Stimulated activated CD4-positive, alpha-beta T cell treated with anti-CD3 and anti-CD28 coated beads, Interleukin-1b, Interleukin-23, amount 100 ng/mL, for 48 hours (primary cell): ENCODE measurements around the gene TULP1.
A peak's percentile ranks its signal among the peaks of the same experiment; 100 is the strongest.
"Not testable (repeated sequence)": the region's sequence is repeated elsewhere in the genome, so short reads cannot be mapped to it uniquely, and the experiment has no call there.

Source experiments
- DNase-seq: peaks from one replicate; pipeline ENCODE4 v3.0.0-alpha.2; 2020

The TULP1 gene

DNA sequence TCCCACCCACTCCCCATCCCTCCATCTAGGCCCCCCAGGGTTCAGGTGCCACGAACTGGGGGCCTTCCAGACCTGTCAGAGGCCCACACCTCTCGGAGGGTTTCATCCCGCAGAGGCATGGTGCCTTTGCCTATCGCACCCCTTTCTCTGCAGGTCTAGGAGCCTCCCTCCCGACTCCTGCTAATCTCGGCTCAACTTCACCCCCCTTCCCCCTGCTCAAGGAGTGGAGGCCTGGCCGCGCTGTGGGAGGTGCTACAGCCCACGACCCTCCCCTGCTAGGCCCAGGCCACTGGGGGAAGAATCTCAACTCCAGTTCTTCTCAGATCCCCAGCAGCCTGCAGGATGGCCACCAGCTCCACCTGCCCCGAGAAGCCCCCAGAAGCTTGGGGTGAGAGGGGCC lies at the start of gene TULP1:
Gene TULP1 (minus strand): TSS at position 157 of the 400 bp plus-strand sequence. CDS start 38 bp downstream, at position 119.
- DNase-seq = no peak

DNA sequence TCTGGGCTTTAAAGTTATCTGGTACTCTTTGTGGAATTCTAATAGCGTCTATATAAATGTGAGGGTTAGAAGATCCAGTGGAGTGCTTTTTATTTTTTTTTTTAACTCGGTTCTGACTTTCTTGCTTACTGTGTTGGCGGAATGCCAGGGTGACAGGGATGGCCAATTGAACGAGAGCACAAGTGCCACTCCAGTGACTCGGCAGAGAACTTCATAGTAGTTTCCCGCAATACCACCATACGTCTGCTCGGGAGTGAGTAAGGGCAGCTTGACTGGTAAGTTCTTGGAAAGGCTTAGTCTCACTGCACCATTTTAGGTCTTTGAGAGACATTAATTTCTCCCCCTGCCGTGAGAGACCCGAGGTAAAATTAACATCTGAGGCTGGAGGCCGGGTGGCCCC lies 49.4 kb upstream of the TULP1 start:
- no peak for DNase-seq

DNA sequence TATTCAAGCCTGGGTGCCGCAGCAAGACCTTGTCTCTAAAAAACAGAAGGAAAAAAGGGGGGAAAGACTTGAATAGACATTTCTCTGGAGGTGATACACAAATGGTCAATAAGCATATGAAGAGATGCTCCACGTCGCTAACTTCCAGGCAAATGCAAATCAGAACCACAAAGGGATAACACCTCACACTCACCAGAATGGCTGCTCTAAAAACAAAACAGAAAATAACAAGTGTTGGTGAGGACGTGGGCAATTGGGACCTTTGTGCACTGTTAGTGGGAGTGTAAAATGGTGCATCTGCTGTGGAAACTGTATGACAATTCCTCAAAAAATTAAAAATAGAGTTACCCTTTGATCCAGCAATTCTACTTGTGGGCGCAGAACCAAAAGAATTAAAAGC lies 48.4 kb upstream of the TULP1 start:
- no peak for DNase-seq

DNA sequence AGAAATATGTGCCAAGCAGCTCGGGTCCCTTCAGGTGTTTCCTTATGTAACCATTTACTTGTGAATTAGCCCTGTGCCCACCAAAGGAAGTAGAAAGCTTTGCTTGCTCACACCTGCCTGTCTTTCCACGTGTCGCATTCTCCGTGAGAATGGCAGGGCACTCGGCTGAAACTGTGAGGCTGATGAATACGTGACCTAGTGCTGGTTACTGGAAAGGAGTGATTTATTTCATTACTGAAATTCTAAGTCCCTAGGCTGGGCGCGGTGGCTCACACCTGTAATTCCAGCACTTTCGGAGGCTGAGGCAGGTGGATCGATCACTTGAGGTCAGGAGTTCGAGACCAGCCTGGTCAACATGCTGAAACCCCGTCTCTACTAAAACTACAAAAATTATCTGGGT lies 45.9 kb upstream of the TULP1 start:
- DNase-seq = peak; percentile 29

DNA sequence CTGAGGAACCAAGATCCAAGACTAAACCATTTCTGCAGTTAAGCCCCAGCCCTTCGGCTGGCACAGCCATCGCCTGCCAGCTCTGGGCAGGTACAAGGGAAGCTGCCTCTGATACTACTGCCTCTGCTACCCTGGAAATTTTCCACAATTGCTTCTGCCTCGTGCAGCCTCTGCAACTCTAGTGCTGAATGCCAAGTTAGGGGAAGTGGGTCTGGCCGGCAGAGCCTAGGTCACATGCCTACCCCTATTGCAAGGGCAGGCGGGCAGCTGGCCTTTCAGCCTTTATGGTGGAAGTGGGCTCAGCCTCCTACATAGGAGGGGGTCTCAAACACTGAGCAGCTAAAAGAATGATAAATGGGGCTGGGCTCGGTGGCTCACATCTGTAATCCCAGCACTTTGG lies 44.5 kb upstream of the TULP1 start:
- no peak for DNase-seq

DNA sequence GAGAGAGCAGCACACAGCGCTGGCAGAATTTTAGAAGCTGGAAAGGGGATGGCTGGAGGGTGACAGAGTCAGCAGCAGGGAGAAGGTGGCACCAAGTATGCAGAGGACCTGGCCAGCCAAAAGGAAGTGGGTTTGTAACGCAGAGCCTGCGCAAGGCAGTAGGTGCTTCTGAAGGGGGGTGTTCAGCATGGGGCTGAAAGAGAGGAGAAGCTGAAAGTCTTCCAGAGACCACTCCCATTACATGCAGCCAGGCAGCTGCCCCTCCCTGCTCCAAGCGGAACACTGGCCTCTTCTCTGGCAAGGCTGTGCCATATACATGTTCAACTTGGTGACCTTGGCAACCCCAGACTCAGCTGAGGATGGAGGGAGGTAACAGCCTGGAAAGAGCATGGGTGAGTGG lies 42.1 kb upstream of the TULP1 start:
- no peak for DNase-seq

DNA sequence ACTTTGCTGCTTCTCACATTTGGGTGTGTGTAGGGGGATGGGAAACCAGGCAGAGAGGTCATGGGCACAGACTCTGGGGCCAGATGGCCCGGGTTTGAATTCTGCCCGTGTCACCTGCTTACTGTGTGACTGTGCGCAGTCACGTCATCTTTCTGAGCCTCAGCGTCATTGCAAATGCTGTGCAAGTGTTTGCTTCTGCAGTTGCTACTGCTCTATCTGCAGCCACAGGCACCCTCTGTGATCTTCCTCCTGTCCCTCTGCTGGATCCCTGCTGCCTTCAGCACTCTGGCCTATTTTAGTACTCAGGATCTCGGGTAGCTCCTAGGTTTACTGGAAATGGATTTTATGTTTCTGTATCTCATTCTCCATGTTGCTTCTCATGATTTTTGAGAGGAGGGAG lies 40.6 kb upstream of the TULP1 start:
- no peak for DNase-seq

DNA sequence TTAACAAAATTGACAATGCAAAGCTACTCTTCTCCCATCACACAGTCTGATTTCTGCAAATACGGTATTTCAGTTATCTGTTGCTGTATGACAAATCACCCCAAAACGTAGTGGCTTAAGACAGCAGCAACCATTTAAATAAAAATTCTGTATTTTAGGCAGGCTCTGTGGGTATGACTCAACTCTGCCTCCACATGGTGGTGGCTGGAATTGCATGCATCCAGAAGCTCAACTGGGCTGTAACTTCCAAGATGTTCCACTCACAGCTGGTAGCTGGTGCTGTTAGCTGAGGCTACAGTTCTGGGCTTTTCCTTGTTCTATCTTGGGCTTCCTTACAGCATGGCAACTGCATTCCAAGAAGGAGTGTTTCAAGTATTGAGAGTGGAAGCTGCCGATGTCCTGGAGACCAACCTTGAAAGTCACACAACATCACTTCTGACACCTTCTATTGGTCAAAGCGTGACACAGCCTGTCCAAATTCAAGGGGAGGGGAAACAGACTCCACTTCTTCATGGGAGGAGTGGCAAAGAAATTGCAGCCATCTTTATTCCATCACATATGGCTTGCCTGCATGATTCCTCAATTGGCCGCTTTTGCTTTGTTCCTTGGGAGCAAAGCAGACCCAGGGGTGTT lies 39.7 kb upstream of the TULP1 start:
- peak; percentile 61 for DNase-seq

DNA sequence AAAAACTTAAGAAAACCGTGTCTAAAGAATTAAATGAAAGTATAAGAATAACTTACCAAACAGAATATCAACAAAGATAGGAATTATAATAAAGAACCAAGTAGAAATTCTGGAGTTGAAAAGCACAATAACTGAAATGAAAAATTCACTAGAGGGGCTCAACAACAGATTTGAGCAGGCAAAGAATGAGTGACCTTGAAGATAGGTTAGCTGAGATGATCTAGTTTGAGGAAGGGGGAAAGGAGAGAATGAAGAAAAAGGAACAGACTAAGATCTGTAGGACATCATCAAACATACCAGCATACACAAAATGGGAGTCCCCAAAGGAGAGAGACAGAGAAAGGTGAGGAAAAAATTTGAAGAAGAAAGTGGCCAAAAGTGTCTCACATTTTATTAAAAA lies 37.7 kb upstream of the TULP1 start:
- DNase-seq = no peak

DNA sequence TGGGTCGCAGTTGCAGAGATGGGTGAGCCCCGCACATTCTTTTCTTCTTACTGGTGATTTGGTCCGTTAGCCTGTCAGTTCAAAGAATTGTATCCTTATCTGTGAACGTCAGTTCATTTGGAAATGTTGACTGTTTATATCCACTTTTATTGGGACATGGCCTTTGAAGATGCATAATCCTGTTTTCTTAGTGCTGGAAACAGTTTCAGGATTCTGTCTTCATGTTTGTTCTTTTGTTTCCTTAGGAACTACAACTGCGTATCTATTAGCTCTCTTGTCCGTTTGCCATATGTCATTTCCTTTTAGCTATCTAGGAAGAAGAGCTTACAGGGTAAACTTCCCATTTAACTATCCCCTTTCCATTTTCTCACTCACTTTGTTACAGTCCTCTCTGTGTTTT lies 35.0 kb upstream of the TULP1 start:
- no peak for DNase-seq

DNA sequence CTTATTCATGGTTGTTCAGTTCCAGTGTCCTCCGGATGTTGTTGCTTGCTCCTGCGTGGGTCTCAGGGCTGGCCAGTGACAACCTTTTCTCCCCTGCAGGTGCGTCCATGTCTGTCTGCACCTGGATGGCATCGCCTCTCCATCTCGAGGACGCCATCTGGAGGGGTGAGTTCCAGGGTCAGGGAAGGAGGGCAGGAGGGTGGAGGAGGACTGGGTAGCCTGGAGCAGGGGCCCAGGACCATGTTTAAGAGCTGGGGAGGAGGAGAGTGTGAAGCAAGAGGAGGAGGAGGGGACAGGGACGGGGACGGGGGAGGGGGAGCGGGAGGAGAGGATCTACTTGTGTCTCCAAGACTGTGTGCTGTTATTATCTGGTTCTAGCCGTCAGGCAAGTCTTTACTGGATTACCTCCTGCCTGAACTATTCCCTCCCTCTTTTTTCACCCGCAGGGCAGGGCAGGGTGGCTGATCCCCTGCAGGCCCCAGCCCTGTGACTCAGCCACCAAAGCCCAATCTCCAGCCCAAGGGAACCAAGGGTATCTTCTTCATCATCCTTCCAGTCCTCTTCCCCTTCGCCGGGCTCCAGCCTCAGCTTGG lies 32.2 kb upstream of the TULP1 start:
- DNase-seq = no peak

DNA sequence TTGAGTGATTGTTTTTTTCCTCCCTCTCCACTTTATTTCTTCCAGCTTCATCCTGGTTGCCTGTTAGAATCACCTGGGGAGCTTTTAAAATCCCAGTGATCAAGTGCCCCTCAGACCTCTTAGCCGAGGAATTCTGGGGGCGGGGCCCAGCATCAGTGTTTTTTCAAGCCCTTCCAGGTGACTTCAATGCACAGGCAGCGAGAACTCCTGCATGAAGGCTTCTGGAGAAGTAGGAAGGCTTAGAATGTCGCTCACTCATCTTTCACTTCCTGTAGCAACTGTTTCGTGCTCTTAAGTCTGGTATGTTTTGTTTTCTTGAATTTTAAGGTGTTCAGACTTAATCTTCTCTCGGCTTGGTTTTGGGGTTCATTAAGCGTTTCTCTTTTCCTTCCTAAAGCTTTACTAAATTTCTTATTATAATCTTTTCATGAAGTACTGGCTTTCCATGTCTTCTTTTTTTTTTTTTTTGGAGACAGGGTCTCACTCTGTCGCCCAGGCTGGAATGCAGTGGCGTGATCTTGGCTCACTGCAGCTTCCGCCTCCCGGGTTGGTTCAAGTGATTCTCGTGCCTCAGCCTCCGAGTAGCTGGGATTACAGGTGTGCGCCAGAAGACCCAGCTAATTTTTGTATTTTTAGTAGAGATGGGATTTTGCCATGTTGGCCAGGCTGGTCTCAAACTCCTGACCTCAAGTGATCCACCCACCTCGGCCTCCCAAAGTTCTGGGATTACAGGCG lies 30.9 kb upstream of the TULP1 start:
- no peak for DNase-seq

DNA sequence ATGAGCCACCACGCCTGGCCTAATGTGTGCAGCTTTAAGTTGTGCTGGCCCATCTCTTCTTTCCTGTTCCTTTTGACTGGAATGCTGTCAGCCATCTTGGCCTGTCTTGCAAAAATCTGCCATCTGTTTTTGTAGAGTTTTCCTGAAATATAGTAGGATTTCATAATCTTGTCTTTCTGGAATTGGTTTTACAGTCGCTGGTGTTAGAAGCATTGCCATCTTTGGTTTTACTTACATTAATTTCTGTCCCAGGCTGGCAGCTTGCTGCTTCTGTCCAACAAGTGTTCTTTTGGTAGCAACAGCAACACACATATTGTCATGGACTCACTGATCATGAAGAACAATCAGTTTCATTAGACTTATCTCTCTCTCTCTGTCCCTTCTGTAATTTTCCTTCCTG lies 29.1 kb upstream of the TULP1 start:
- DNase-seq = no peak

DNA sequence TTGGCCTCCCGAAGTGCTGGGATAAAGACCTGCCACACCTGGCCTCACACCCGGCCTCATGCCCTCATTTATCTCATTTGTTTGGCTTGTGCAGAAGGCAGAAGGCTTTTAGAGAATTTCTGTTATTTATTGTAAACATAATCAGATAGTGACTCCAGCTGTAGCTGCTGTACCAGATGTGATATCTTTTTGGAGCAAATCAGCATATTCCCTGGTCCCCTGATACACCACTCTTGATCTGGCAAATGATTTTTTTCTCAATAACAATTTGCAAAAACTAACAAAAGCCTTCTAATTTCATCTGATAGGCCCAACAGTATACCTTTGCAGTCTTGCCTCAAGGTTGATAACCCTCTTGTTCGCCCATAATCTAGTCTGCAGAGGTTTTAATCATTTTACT lies 26.5 kb upstream of the TULP1 start:
- DNase-seq = no peak

DNA sequence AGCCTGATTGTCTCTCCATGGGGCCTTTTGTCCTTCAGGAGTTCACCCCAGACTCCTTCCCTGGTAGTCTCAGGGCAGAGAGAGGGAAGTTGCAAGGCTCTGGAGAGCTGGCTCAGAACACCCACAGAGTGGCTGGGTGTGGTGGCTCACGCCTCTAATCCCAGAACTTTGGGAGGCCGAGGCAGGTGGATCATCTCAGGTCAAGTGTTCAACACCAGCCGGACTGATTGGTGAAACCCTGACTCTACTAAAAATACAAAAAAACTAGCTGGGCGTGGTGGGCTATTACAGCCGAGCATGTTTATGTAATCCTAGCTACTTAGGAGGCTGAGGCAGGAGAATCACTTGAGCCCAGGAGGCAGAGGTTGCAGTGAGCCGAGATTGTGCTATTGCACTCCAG lies 23.2 kb upstream of the TULP1 start:
- not testable (repeated sequence) for DNase-seq

DNA sequence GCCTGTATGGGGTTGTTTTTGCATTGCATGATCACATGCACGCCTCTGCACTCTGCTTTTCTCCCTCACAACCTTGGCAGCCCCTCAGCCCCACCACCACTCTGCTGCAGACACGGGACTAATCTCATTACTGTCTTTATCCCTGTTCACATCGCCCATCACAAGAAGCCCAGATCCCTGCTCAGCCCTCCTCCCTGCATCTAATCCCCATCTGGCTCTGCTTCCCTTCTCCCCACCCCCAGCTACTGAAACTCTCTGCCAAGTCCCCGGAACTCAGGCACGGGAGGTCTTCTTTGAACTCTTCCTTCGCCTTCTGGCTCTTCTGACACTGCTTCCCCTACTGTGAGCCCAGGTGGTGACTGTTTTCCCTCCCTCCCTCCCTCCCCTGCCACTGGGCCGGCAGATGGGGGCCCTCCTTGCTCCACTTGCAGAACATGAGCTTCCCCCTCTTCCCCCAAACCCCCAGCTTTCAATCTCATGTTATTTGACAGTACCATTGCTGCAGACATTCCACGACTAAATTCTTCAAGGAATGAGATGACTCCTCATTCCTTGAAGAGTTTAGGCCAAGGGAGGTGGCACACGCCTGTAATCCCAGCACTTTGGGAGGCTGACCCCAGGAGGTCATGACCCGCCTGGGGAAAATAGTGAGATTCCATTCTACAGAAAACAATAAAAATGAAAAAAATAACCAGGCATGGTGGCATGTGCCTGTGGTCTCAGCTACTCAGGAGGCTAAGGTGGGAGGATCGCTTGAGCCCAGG lies 21.9 kb upstream of the TULP1 start:
- no peak for DNase-seq

DNA sequence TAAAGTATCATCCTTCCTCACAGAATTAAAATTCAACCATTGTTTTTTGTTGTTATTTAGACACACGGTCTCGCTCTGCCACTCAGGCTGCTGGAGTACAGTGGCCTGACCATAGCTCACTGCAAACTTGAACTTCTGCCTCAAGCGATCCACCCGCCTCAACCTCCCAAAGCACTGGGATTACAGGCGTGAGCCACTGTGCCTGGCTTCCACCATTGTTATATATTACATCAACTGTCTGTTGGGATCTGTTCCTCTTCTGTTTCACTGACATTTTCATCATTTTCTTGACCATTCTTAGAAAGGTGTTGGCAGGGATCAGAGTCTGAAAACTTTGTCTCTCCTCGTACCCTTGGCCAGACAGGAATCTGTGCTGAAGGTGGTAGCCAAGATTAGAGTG lies 21.3 kb upstream of the TULP1 start:
- DNase-seq = no peak

DNA sequence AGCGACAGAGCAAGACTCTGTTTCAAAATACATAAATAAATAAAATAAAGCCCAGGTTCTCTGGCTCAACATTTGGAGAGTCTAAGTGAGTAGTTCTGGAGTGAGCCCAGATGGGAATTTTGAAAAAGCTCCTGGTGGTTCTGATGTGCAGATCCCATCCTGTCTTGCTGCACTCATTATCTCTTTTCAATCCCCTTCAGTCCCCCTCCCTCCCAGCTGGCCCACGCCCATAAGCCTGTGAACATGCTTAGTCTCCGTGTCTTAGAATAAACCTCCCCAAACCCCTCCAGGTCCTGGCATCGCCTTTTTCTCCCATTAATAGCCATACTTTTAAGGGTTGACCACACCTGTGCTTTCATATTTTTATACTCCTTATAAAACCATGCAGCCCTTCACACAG lies 19.4 kb upstream of the TULP1 start:
- no peak for DNase-seq

DNA sequence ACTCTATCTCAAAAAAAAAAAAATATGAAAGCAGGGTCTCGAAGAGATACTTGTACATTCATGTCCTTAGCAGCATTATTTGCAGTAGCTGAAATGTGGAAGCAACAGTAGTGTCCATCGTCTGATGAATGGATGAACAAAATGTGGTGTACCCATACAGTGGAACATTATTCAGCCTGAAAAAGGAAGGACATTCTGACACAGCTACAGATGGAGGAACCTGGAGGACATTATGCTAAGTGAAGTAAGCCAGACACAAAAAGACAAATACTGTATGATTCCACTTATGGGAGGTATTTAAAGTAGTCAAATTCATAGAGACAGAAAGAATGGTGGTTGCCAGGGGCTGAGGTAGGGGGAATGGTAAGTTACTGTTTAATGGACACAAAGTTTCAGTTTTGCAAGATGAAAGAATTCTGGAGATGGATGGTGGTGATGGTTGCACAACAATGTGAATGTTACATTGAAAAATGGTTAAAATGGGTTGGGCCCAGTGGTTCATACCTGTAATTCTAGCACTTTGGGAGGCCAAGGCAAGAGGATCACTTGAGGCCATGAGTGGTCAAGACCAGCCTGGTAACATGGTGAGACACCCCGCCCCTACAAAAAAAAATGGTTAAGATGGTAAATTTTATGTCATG lies 11.8 kb upstream of the TULP1 start:
- DNase-seq = no peak

DNA sequence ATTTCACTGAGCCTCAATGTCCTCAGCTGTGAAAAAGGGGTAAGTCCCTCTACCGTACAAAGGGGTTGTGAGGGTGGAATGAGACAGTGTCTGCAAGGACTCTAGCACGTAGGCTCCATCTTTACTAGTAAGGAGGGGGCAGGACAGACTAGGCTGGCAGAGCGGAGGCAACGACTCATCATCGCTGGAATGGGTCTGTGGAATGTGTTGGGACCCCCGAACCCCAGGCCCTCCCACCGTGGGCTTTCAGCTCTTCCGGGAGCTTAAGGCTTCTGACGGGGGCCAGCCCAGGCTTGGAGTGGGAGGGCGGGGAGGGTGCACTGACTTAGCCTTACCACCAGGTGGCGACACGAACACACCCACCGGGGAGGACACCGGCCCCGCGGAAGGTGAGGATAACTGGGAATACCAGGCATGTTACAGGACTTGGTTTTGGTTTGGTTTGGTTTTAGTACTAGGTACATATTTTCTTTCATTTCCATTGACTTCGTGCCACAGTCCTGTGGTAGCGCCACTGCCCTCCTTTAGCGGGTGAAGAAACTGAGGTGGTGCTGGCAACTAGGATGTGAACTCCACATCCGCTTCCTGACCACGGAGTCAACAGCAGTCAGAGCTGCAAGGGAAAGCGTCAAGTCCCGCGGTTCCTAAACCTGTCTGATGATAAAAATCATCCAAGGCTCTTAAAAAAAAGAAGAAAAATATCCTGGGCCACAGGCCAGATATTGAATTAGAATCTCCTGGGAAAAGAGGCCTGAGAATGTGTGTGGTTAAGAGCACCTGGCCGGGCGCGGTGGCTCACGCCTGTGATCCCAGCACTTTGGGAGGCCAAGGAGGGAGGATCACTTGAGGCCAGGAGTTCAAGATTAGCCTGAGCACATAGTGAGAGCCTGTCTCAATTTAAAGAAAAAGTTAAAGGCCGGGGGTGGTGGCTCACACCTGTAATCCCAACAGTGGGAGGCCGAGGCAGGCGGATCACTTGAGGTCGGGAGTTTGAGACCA lies 10.3 kb upstream of the TULP1 start:
- DNase-seq = peak; percentile 74

DNA sequence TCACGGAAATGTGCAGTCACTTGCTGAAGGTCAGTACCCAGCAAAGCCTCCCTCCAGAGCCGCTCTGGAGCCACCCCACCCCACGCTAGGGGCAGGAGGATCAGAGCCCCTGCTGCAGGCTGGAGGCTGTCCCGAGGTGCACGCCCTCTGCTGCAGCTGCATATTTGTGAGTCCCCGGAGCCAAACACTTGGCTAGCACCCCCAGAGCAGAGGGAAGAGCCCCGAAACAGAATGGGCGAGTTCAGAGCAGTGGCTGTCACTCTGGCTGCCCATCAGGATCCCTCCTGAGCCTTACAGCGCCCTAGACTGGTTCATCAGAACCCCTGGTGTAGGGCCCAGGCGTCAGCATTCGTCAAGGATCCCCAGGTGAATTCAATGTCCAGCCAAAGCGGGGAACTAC lies 9.5 kb upstream of the TULP1 start:
- DNase-seq = no peak

DNA sequence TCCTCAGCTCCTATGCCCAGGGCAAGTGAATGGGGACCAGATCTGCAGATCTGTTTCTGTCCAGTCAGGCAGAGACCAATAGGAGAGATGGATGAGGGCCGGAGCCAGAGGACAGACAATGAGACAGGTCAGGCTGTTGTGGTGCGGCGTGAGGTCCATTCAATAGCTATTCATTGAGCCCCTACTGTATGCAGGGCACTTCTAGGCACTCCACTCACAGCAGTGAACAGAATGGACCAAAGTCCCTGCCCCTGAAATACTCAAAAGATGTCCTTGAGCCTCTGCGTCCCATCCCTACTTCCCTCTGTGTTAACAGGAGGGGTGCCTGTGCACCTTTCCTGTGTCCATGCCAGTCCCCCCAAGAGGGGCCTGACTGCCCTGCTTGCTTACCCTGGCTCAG lies 8.5 kb upstream of the TULP1 start:
- DNase-seq = no peak
